ENCODE results near the gene KRTAP4-6.
"Not testable (repeated sequence)": the region's sequence is repeated elsewhere in the genome, so short reads cannot be mapped to it uniquely, and the experiment has no call there.

Gene KRTAP4-6

DNA sequence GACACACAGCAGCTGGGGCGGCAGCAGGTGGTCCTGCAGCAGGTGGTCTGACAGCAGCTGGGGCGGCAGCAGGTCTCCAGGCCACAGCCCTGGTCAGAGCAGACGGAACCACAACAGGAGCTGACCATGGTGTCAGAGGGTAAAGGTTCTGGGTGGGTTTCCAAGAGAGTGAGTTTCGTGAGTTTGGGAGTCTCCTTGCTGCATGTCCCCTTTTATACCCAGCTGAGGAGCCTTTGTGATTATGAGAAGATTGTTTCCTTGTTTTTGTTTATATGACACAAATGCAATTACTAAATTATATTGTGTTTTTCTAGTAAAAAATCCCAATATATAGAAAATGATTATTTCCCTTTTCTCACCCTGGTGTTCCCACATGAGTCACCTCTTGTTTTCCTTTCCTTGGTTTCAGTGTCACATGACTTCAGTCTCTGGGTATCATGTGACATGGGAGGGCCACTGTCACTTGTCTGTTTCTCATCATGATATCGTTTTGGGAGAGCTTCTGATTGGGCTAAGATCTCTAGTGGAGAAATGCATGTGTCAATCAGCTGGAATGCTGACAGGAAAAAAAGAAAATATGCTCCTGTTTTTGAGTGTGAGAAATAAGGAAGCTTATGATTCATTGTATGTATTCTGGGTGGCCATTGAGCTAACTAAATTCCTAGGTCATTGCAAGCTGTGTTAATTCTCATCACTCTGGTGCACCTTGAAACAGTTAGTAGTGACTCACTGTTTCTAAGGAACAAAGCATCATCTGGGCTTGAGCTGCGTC lies at the start of gene KRTAP4-6:
KRTAP4-6 (minus strand) TSS at position 185 of the 772 bp plus-strand sequence; CDS start at position 128, 57 bp downstream.
- DNase-seq (ENCODE audit: low spot score) (peak; percentile 31), FAIRE-seq (no peak)

DNA sequence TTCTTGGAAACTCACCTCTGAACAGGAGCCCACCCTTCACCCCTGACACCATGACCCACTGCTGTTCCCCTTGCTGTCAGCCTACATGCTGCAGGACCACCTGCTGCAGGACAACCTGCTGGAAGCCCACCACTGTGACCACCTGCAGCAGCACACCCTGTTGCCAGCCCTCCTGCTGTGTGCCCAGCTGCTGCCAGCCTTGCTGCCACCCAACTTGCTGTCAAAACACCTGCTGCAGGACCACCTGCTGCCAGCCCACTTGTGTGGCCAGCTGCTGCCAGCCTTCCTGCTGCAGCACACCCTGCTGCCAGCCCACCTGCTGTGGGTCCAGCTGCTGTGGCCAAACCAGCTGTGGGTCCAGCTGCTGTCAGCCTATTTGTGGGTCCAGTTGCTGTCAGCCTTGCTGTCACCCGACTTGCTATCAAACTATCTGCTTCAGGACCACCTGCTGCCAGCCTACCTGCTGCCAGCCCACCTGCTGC lies 49.5 kb upstream of the KRTAP4-6 start, which contains the start of gene KRTAP9-1:
KRTAP9-1 (plus strand) TSS at position 51 of the 482 bp plus-strand sequence; CDS start at position 51, 0 bp downstream.
- not testable (repeated sequence) for DNase-seq (ENCODE audit: low spot score); FAIRE-seq

DNA sequence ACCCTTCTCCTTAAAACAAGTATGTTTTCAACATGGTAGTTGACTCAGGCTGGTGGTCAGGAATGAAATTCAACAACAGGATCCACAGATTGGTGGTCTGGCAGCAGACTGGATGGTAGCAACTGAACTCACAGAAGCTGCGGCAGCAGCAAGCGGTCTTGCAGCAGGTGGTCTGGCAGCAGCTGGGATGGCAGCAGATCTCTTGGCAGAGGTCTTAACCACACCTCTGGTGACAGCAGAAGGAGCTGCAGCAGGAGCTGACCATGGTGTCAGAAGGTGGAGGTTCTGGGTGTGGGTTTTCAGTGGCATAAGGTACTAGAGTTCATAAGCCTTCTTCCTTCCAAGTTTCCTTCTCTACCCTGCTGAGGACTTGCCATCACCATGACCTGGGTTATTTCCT lies 46.5 kb upstream of the KRTAP4-6 start:
- FAIRE-seq, result peak; percentile 72
- no peak for DNase-seq (ENCODE audit: low spot score)

DNA sequence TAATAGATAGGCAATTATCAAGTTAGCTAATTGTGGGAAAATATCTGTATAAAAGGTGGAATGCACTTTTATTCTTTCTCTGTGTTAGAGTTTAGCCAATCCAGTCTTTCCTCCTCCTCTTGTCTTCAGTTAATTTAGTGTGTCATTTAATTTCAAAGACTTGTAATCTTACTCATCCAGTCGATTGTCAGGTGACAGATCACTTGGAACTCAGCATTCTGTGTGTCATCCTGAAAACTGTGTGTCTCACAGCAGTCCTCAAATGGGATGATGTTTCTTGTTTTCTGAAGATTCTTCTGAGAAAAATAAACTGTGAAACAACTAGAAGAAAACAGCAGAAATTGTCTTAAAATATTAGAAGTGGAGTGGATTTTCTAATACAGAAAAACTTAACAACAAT lies 44.7 kb upstream of the KRTAP4-6 start:
- FAIRE-seq, result no peak
- no peak for DNase-seq (ENCODE audit: low spot score)

DNA sequence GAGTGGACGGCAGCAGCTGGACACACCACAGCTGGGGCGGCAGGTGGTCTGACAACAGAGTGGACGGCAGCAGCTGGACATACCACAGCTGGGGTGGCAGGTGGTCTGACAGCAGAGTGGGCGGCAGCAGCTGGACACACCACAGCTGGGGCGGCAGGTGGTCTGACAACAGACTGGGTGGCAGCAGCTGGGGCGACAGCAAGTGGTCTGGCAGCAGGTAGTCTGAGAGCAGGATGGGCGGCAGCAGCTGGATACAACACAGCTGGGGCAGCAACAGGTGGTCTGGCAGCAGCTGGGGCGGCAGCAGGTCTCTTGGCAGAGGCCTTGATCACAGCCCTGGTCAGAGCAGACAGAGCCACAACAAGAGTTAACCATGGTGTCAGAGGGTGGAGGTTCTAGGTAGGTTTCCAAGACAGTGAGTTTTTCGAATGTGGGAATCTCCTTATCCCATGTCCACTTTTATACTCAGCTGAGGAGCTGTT lies 44.2 kb upstream of the KRTAP4-6 start, which contains the start of gene KRTAP4-1:
KRTAP4-1 (minus strand) TSS at position 432 of the 482 bp plus-strand sequence; CDS start at position 375, 57 bp downstream.
- DNase-seq (ENCODE audit: low spot score), result no peak
- no peak for FAIRE-seq

DNA sequence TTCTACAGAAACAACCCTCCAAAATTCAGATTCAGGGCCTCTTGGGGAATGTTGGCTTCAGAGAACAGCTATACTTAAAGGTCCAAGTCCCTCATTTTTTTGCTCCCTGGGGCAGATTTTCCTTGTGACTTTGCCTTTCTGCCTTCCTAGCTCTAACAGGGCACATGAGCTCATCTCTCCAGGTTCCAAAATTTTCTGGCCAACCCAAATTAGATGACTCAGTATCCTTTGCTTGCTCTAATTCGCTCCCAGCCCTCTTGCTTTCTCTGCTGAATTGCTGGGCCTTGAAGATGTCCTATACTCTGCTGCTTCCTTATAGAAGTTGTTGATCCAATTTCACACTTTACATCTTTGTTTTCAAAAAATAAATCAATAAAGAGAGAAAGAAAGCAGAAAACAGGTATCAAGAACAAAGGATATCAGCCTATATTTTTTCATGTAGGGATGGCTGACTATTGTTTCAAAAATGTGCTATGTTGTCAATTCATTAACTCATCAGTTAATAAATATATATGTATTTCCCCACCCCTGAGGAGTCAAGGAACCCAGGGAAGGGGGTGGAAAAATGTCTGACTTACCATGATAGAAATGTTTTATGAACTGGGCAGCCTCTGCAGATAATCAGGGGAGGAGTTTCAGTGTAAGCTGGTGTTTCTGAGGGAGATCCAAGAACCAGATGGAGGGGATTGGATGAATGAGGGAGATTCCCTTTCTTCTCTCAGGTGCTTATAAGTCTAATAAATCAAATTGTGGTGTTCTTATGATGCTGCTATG lies 38.7 kb upstream of the KRTAP4-6 start:
- DNase-seq (ENCODE audit: low spot score) (no peak), FAIRE-seq (no peak)

DNA sequence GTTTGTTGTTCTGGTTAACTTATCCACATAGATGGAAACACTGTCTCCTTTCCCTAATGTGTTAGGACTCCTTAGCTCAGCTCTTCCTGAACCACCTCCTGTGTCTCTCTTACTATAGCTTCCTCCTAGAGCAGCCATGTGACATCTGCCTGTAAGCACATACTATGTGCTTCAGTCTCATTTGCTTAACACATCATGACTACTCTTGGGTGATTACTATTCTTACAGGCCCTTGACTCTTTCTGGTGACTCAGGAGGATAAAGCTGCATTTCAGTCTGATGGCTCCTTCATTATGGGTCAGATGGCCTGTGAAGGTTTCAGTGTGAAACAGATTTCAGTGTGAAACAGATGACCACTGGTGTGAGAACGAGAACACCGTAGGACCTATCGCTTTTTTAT lies 38.0 kb upstream of the KRTAP4-6 start:
- no peak for FAIRE-seq
- no peak for DNase-seq (ENCODE audit: low spot score)

DNA sequence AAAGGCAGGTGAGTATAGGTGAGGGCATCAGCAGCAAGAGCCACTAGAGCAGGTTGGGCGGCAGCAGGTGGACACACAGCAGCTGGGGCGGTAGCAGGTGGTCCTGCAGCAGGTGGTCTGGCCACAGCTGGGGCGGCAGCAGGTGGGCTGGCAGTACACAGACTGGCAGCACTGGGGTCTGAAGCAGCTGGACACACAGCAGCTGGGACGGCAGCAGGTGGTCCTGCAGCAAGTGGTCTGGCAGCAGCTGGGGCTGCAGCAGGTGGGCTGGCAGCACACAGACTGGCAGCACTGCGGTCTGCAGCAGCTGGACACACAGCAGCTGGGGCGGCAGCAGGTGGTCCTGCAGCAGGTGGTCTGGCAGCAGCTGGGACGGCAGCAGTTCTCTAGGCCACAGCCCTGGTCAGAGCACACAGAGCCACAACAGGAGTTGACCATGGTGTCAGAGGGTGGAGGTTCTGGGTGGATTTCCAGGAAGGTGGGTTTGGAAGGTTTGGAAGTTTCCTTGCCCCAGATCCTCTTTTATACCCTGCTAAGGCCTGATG lies 37.5 kb upstream of the KRTAP4-6 start, which contains the start of gene KRTAP4-2:
KRTAP4-2 (minus strand) TSS at position 495 of the 545 bp plus-strand sequence; CDS start at position 438, 57 bp downstream.
- FAIRE-seq (peak; percentile 56), DNase-seq (ENCODE audit: low spot score) (no peak)

DNA sequence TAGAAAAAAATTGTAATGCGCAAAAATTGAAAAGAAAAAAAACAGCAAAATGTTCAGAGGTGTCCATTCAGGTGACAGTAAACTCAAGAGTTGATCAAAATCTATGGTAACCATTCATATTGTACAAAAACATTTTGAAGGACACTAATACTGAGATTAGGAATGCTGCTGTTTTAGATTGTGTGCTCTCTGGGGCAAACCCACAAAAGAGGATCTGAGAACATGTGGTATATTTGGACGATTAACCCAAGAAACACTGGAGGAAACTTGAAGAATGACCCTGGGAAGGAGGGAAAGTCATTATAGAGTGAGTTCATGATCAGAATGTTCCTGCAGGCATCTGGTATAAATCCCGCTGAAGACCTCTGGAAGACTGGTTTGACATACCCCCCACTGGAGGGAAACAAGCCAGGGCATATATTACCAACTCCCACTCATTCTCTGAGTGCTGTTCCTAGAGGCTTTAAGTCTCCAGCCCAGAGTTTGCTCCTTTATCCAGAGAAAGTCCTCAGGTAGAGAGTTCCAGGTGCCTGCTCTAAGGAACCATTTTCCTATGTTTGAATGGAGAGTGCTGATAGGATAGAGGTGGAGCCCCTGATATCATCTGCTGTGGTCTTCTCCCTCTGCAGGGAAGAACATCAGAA lies 36.5 kb upstream of the KRTAP4-6 start:
- DNase-seq (ENCODE audit: low spot score), result no peak
- FAIRE-seq, result no peak

DNA sequence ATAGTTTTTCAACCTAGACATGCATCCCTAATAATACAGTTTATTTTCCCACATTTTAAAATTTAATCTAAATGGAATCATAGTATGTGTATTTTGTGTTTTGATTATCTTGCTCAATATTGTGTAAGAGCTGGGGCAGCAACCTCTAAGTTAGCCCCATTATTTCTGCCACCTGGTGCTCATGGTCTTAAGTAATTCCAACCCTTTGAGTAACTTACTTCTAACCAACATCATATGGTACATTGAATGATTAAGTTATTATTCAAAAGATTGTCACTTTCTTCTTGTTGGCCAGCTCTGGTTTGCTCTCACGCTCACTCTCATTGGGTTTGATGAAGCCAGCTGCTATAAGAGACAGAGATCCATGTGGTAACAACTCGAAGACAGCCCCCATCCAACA lies 31.5 kb upstream of the KRTAP4-6 start:
- no peak for FAIRE-seq
- no peak for DNase-seq (ENCODE audit: low spot score)

DNA sequence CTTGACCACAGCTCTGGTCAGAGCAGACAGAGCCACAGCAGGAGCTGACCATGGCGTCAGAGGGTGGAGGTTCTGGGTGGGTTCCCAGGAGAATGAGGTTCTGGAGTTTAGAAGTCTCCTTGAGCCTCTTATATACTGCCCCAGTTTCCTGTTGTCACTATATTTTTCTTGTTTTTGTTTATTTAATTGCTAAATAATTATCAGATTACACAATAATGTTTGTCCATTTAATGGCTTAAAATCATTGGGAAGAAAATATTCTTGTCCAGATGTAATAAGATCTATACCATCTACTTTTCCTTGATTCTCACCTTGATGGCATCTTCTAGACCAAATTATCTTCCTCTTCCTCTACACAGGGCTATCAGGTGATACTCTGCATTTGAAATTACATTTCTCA lies 27.8 kb upstream of the KRTAP4-6 start, which contains the start of gene KRTAP4-3:
KRTAP4-3 (minus strand) TSS at position 101 of the 400 bp plus-strand sequence; CDS start at position 52, 49 bp downstream.
- no peak for DNase-seq (ENCODE audit: low spot score)
- no peak for FAIRE-seq

DNA sequence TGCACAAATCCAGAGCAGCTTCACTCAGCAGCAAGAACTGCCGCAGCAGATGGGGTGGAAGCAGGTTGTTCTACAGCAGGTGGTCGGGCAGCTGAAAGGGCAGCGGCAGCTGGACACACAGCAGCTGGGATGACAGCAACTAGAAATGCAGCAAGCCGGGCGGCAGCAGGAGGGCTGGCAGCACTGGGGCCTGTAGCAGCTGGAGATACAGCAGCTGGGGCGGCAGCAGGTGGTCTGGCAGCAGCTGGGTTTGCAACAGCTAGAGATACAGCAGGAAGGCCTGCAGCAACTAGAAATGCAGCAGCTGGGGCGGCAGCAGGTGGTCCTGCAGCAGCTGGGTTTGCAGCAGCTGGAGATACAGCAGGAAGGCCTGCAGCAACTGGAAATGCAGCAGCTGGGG lies 27.2 kb upstream of the KRTAP4-6 start:
- peak; percentile 13 for FAIRE-seq
- DNase-seq (ENCODE audit: low spot score), result no peak

DNA sequence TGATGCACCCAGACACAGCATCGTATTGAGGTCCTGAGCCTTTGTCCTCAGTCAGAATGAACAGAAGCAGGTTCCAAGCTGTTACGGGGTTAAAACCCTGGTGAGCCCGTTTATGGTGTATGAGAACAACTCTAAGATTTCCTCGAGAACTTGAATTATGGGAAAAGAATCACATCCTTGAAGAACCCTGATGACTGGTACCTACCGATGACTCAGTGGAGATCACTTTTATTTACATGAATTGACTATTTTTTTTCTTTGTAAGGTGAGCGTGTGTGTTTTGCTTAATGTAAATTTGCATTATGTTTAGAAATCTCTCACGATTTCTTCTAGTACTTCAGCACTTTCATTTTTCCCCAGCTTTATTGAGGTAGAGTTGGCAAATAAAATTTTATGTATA lies 23.5 kb upstream of the KRTAP4-6 start:
- no peak for DNase-seq (ENCODE audit: low spot score)
- FAIRE-seq, result no peak

DNA sequence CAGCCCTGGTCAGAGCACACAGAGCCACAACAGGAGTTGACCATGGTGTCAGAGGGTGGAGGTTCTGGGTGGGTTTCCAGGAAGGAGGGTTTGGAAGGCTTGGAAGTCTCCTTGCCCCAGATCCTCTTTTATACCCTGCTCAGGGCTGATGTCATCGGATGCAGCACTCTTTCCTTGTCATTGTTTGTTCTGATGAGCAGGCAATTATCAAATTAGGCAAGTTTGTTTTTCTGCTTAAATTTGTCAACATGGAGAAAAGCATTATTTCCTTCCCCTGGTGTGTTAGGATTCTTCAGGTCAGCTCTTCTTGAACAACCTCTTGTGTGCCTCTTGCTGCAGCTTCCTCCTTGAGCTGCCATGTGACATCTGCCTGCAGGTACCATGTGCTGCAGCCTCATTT lies 20.3 kb upstream of the KRTAP4-6 start, which contains the start of gene KRTAP4-4:
KRTAP4-4 (minus strand) TSS at position 101 of the 400 bp plus-strand sequence; CDS start at position 44, 57 bp downstream.
- DNase-seq (ENCODE audit: low spot score), result no peak
- FAIRE-seq, result no peak

DNA sequence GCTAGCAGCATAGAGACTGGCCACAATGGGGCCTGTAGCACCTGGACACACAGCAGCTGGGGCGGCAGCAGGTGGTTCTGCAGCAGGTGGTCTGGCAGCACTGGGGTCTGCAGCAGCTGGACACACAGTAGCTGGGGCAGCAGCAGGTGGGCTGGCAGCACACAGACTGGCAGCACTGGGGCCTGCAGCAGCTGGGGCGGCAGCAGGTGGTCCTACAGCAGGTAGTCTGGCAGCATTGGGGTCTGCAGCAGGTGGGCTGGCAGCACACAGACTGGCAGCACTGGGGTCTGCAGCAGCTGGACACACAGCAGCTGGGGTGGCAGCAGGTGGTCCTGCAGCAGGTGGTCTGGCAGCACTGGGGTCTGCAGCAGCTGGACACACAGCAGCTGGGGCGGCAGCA lies 19.8 kb upstream of the KRTAP4-6 start:
- DNase-seq (ENCODE audit: low spot score); FAIRE-seq: not testable (repeated sequence)

DNA sequence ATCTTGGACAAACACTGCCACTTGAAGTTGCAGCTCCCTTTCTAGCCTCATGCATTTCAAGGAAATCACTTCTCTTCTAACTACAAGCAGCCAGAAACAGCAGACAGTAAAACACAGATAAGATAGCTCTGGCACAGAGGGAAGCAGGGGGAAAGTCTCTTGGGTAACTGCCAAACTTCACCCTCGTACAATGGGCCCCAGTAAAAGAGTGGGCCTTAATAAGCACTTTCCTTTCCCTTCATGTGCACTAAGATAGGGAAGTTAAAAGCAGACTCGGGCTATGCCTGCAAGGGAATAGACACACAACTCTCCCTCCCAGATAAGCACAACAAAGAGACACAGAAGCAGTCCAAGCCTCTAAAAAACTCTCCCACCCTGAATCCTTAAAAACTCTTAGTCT lies 13.5 kb upstream of the KRTAP4-6 start:
- FAIRE-seq (no peak), DNase-seq (ENCODE audit: low spot score) (no peak)

DNA sequence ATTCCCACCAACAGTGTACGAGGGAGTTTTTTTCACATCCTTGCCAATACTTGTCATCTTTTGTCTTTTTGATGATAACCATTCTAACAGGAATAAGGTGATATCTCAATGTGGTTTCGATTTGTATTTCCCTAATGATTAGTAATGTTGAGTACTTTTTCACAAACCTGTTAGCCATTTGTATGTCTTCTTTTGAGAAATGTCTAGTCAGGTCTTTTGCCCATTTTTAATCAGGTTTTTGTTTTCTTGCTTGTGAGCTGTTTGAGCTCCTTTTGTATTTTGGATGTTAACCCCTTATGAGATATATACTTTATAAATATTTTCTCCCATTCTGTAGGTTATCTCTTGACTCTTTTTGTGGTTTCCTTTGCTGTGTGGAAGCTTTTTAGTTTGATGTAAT lies 11.2 kb upstream of the KRTAP4-6 start:
- DNase-seq (ENCODE audit: low spot score) (no peak), FAIRE-seq (no peak)

DNA sequence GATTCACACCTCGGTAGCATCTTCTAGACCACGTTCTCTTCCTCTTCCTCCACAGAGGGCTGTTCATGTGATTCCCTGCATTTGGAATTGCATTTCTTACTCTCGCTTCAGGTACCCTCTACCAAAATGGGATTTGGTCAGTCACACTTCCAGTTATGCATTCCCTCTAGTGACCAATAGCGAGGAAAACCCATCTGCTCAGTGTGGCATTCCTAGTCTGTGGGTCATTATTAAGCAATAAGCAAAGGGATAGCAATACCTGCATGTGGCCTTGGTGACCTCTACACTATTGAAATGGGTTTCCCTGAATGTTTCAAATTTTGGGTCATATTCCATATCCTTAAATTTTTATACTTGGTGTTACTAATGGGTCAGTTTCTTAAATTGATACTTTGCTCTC lies 9.7 kb upstream of the KRTAP4-6 start:
- FAIRE-seq (no peak), DNase-seq (ENCODE audit: low spot score) (no peak)

DNA sequence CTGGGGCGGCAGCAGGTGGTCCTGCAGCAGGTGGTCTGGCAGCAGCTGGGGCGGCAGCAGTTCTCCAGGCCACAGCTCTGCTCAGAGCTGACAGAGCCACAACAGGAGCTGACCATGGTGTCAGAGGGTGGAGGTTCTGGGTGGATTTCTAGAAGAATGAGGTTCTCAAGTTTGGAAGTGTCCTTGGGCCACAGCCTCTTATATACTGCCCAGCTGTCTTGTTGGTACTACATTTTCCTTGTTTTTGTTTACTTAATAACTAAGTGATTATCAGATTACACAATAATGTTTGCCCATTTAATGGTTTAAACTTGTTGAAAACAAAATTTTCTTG lies 9.3 kb upstream of the KRTAP4-6 start, which contains the start of gene KRTAP4-5:
KRTAP4-5 (minus strand) TSS at position 174 of the 334 bp plus-strand sequence; CDS start at position 116, 58 bp downstream.
- no peak for DNase-seq (ENCODE audit: low spot score)
- no peak for FAIRE-seq

DNA sequence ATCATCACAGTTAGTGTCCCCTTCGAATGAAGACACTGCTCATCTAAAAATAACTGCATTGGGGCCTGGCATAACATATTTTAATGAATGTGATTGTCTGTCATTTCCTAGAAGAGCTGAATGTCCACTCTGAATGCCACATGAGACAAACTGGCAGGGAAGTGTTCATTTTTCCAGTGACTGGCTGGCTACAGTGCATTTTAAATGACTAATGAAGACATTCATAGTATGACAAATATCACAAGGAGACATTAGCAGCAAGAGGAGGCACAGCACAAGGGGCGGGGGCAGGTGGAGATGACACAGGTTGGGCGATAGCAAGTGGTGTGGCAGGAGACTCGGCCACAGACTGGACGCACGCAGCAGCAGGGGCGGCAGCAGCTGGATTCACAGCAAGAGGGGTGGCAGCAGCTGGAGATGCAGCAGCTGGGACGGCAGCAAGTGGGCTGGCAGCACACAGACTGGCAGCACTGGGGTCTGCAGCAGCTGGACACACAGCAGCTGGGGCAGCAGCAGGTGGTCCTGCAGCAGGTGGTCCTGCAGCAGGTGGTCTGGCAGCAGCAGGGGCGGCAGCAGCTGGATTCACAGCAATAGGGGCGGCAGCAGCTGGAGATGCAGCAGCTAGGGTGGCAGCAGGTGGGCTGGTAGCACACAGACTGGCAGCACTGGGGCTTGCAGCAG lies 8.8 kb upstream of the KRTAP4-6 start:
- DNase-seq (ENCODE audit: low spot score), result not testable (repeated sequence)
- peak; percentile 98 for FAIRE-seq
